H9 (cell line): ENCODE results near the gene NRG3. TPM values are rescaled to one million over a fixed set of nuclear protein-coding genes. Genes with fewer than 3 reads are reported as not detected.

Source experiments
- DNase-seq: peaks from one replicate; pipeline ENCODE4 v3.0.0-alpha.2; 2017
- H2AFZ ChIP-seq: one replicate; pipeline ENCODE4 v1.6.1; 2013; ENCODE audit warnings: mild to moderate bottlenecking, low read length, control low read depth, moderate library complexity
- H2AK5ac ChIP-seq: 2 replicates; pipeline ENCODE4 v1.6.1; 2013; ENCODE audit warnings: low read length, control low read depth, mixed read lengths; ENCODE audit not compliant: insufficient read length
- H2BK120ac ChIP-seq: one replicate; pipeline ENCODE4 v1.6.1; 2013; ENCODE audit warnings: low read depth, mild to moderate bottlenecking, low read length, control low read depth, inconsistent platforms; ENCODE audit not compliant: poor library complexity, severe bottlenecking
- H2BK12ac ChIP-seq: 2 replicates; pipeline ENCODE4 v1.6.1; 2013; ENCODE audit warnings: low read length, control low read depth, mixed read lengths, low read depth; ENCODE audit not compliant: insufficient read length
- H2BK15ac ChIP-seq: 2 replicates; pipeline ENCODE4 v1.6.1; 2013; ENCODE audit warnings: low read depth, low read length, control low read depth
- H2BK20ac ChIP-seq: one replicate; pipeline ENCODE4 v1.6.1; 2013; ENCODE audit warnings: low read depth, mild to moderate bottlenecking, low read length, control low read depth, inconsistent platforms; ENCODE audit not compliant: poor library complexity, severe bottlenecking
- H2BK5ac ChIP-seq: 2 replicates; pipeline ENCODE4 v1.6.1; 2013; ENCODE audit warnings: low read length, control low read depth, mixed read lengths; ENCODE audit not compliant: insufficient read length
- H3K14ac ChIP-seq: 2 replicates; pipeline ENCODE4 v1.6.1; 2013; ENCODE audit warnings: low read length, control low read depth; ENCODE audit not compliant: insufficient read depth
- H3K18ac ChIP-seq: 2 replicates; pipeline ENCODE4 v1.6.1; 2013; ENCODE audit warnings: low read depth, mild to moderate bottlenecking, mixed read lengths, low read length, control low read depth; ENCODE audit not compliant: insufficient read length
- H3K23ac ChIP-seq: 2 replicates; pipeline ENCODE4 v1.6.1; 2013; ENCODE audit warnings: low read length, control low read depth, mixed read lengths, low read depth; ENCODE audit not compliant: insufficient read length
- H3K23me2 ChIP-seq: 2 replicates; pipeline ENCODE4 v1.6.1; 2013; ENCODE audit warnings: low read depth, mild to moderate bottlenecking, mixed read lengths, low read length, control low read depth; ENCODE audit not compliant: insufficient read length, poor library complexity, severe bottlenecking
- H3K27ac ChIP-seq: 2 replicates; pipeline ENCODE4 v1.5.1; 2013; ENCODE audit warnings: low read length, control low read depth, mixed read lengths, low read depth; ENCODE audit not compliant: insufficient read length
- H3K27me3 ChIP-seq: 2 replicates; pipeline ENCODE4 v1.6.1; 2013; ENCODE audit warnings: low read length, control low read depth, inconsistent platforms; ENCODE audit not compliant: insufficient read depth
- H3K4ac ChIP-seq: 2 replicates; pipeline ENCODE4 v1.6.1; 2013; ENCODE audit warnings: low read depth, mild to moderate bottlenecking, control low read depth, inconsistent platforms, low read length, moderate library complexity
- H3K4me1 ChIP-seq: 2 replicates; pipeline ENCODE4 v1.6.1; 2013; ENCODE audit warnings: low read length, control low read depth, inconsistent platforms; ENCODE audit not compliant: insufficient read depth
- H3K4me2 ChIP-seq: 2 replicates; pipeline ENCODE4 v1.6.1; 2013; ENCODE audit warnings: low read length, control low read depth, mixed read lengths; ENCODE audit not compliant: insufficient read length, insufficient read depth
- H3K56ac ChIP-seq: 2 replicates; pipeline ENCODE4 v1.6.1; 2013; ENCODE audit warnings: low read depth, mild to moderate bottlenecking, mixed read lengths, low read length, control low read depth; ENCODE audit not compliant: insufficient read length
- H3K79me1 ChIP-seq: 2 replicates; pipeline ENCODE4 v1.6.1; 2013; ENCODE audit warnings: low read depth, mild to moderate bottlenecking, moderate library complexity, low read length, control low read depth, inconsistent platforms; ENCODE audit not compliant: insufficient read depth, poor library complexity, severe bottlenecking
- H3K79me2 ChIP-seq: 2 replicates; pipeline ENCODE4 v1.6.1; 2013; ENCODE audit warnings: low read length, control low read depth, inconsistent platforms; ENCODE audit not compliant: insufficient read depth
- H3K9ac ChIP-seq: 2 replicates; pipeline ENCODE4 v1.6.1; 2013; ENCODE audit warnings: low read length, control low read depth, mixed read lengths; ENCODE audit not compliant: insufficient read length; ENCODE audit errors: extremely low read depth
- H3K9me3 ChIP-seq: one replicate; pipeline ENCODE4 v1.6.1; 2013; ENCODE audit warnings: low read depth, low read length, inconsistent platforms; ENCODE audit not compliant: control insufficient read depth
- H3T11ph ChIP-seq: one replicate; pipeline ENCODE4 v1.6.1; 2013; ENCODE audit warnings: mild to moderate bottlenecking, low read length, control low read depth, inconsistent platforms
- H4K20me1 ChIP-seq: one replicate; pipeline ENCODE4 v1.6.1; 2013; ENCODE audit not compliant: control insufficient read depth, insufficient read length, insufficient read depth
- H4K5ac ChIP-seq: 2 replicates; pipeline ENCODE4 v1.6.1; 2013; ENCODE audit warnings: low read depth, mild to moderate bottlenecking, mixed read lengths, low read length, control low read depth; ENCODE audit not compliant: insufficient read length
- H4K8ac ChIP-seq: replicated peaks from 2 replicates; pipeline ENCODE4 v1.6.1; 2013; ENCODE audit warnings: low read length, control low read depth, mixed read lengths, low read depth; ENCODE audit not compliant: insufficient read length
- H4K91ac ChIP-seq: 2 replicates; pipeline ENCODE4 v1.6.1; 2013; ENCODE audit warnings: low read depth, mild to moderate bottlenecking, moderate library complexity, mixed read lengths, low read length, control low read depth; ENCODE audit not compliant: insufficient read length
- H3K27ac Mint-ChIP-seq, 3 experiments: 2 replicates in 2 of 3; 3 replicates in 1 of 3; pipeline ENCODE4 v1.8.0; 2020 to 2021; ENCODE audit warnings: mixed read lengths in 3 of 3, mild to moderate bottlenecking in 1 of 3, moderate library complexity in 1 of 3
- H3K27me3 Mint-ChIP-seq: 2 replicates; pipeline ENCODE4 v1.8.0; 2021; ENCODE audit warnings: low read depth, mild to moderate bottlenecking, moderate library complexity, mixed read lengths
- H3K36me3 Mint-ChIP-seq, 3 experiments: 2 replicates in 2 of 3; 3 replicates in 1 of 3; pipeline ENCODE4 v1.8.0; 2020 to 2021; ENCODE audit warnings: low read depth in 3 of 3, mixed read lengths in 3 of 3; ENCODE audit not compliant: insufficient read depth in 1 of 3
- H3K4me1 Mint-ChIP-seq, 2 experiments: 2 replicates each; pipeline ENCODE4 v1.8.0; 2020; ENCODE audit warnings: mixed read lengths in 2 of 2
- H3K4me3 Mint-ChIP-seq, 2 experiments: 2 replicates in 1 of 2; 3 replicates in 1 of 2; pipeline ENCODE4 v1.8.0; 2020 to 2021; ENCODE audit warnings: mild to moderate bottlenecking in 2 of 2, mixed read lengths in 2 of 2, moderate library complexity in 1 of 2
- H3K9me3 Mint-ChIP-seq, 2 experiments: 2 replicates in 1 of 2; 3 replicates in 1 of 2; pipeline ENCODE4 v1.8.0; 2020; ENCODE audit warnings: mild to moderate bottlenecking in 2 of 2, mixed read lengths in 2 of 2, moderate library complexity in 1 of 2
- WGBS: extraction: QIAGEN DNeasy Blood & Tissue Kit; methylation state at CpG from one replicate; pipeline ENCODE4 v1.1.7; 2013; ENCODE audit warnings: missing lambda C conversion rate, low lambda C conversion rate, mixed read lengths; ENCODE audit not compliant: insufficient read length; ENCODE audit errors: extremely low coverage; 5-methylcytosine and 5-hydroxymethylcytosine counted together
- total RNA-seq: library from RNA; stranded (reverse); gene quantifications from 2 replicates; pipeline ENCODE4 v1.2.1, GENCODE V29; 2021
- TF ChIP-seq, protein P1 (sequence below): fragments of 200-600 bp; sonication (generic); conservative IDR thresholded peaks from 3 replicates; pipeline ENCODE4 v1.8.0; 2021; ENCODE audit warnings: antibody characterized with exemption, mild to moderate bottlenecking

NRG3 gene
- total RNA-seq, 1 experiment from 2014 or later, result 1.6 TPM

DNA sequence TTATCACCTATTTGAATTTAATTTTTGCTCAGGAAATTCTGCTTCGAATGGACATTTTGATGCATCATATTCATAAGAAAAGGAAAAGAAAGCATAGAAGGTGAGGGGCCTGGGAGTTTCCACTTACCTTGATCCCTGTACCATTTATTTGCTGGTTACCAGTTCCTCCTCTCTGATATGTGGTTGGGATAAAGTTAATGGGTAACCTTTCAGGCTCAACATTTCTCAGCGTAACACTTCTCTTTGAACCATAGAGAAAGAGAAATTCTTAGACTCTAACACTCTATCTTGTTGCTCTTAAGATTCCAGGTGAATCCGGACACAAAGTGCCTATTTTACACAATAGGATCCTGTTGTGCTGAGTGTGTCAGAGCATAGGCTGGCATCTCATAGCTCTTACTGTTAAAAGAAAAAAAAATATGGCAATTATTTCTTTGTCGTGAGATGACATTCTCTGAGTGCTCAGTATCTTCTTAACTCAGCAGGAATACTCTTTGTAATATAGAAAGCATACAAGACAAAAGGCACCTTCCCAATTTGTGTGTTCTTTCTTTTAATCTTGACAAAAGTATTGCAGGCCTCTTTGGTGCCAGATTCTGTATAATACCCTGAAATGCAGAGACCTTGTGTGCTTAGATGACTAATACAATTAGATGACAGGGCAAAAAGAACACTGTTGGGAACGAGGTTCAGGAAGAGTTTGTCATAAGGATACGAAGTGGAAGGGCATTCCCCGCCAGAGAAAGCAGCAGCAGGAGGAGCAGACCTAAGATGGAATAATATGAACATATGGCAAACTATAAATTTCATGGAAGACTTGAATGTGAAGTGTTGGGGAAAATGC is 689.6 kb downstream of the NRG3 start:
- no peak overlapping the region for H2BK12ac ChIP-seq
- no peaks in the 10 kb centered on the region for H4K20me1 ChIP-seq
- no peak overlapping the region for H4K8ac ChIP-seq
- Mint-ChIP-seq H3K4me1 (no peaks in the 10 kb centered on the region), H3K27ac (no peak overlapping the region), H3K36me3 (no peaks in the 10 kb centered on the region), H3K4me3 (no peak overlapping the region), H3K9me3 (no peaks in the 10 kb centered on the region), H3K27me3 (no peaks in the 10 kb centered on the region)
- H3K9ac ChIP-seq, result no peak overlapping the region
- no peak overlapping the region for H2BK120ac ChIP-seq
- H3K79me2 ChIP-seq, result no peaks in the 10 kb centered on the region
- no peak overlapping the region for H3K27ac ChIP-seq
- H3K23me2 ChIP-seq, result no peaks in the 10 kb centered on the region
- no peaks in the 10 kb centered on the region for H3K9me3 ChIP-seq
- H4K91ac ChIP-seq, result no peak overlapping the region
- no peaks in the 10 kb centered on the region for H3K4me1 ChIP-seq
- H3K27me3 ChIP-seq, result no peaks in the 10 kb centered on the region
- H3K18ac ChIP-seq, result no peak overlapping the region
- H2BK20ac ChIP-seq, result no peak overlapping the region
- no peak overlapping the region for H2BK5ac ChIP-seq
- H3K4ac ChIP-seq, result no peak overlapping the region
- TF ChIP-seq, protein P1, sequence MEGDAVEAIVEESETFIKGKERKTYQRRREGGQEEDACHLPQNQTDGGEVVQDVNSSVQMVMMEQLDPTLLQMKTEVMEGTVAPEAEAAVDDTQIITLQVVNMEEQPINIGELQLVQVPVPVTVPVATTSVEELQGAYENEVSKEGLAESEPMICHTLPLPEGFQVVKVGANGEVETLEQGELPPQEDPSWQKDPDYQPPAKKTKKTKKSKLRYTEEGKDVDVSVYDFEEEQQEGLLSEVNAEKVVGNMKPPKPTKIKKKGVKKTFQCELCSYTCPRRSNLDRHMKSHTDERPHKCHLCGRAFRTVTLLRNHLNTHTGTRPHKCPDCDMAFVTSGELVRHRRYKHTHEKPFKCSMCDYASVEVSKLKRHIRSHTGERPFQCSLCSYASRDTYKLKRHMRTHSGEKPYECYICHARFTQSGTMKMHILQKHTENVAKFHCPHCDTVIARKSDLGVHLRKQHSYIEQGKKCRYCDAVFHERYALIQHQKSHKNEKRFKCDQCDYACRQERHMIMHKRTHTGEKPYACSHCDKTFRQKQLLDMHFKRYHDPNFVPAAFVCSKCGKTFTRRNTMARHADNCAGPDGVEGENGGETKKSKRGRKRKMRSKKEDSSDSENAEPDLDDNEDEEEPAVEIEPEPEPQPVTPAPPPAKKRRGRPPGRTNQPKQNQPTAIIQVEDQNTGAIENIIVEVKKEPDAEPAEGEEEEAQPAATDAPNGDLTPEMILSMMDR, result no peak
- no peak overlapping the region for H4K5ac ChIP-seq
- H3K14ac ChIP-seq, result no peak overlapping the region
- H3K4me2 ChIP-seq, result no peak overlapping the region
- no peak overlapping the region for H3K56ac ChIP-seq
- H2BK15ac ChIP-seq, result no peak overlapping the region
- no peak overlapping the region for H2AFZ ChIP-seq
- H3K23ac ChIP-seq, result no peak overlapping the region
- WGBS, result no CpG with 5 or more reads among the region's 7 CpGs
- no peaks in the 10 kb centered on the region for H3K79me1 ChIP-seq
- no peak overlapping the region for H2AK5ac ChIP-seq
- H3T11ph ChIP-seq, result no peak overlapping the region
- no peak for DNase-seq
